Loucy (cell line): ENCODE measurements around the gene NRXN3.

Experiments
- H2AFZ ChIP-seq: fragments of 200-600 bp; sonication (generic); 2 replicates; pipeline ENCODE4 v1.6.0; 2016; ENCODE audit warnings: antibody characterized with exemption, mild to moderate bottlenecking, low read length, moderate library complexity
- H3F3A ChIP-seq: fragments of 200-600 bp; 2 replicates; pipeline ENCODE4 v1.6.0; 2016; ENCODE audit warnings: antibody characterized with exemption, low read depth, mild to moderate bottlenecking
- H3K27me3 ChIP-seq: fragments of 200-600 bp; sonication (generic); 2 replicates; pipeline ENCODE4 v1.6.1; 2014; ENCODE audit warnings: low read length, mild to moderate bottlenecking; ENCODE audit not compliant: insufficient read depth, poor library complexity, severe bottlenecking
- H3K36me3 ChIP-seq: fragments of 200-600 bp; sonication (generic); 2 replicates; pipeline ENCODE4 v1.6.1; 2016; ENCODE audit warnings: low read length; ENCODE audit not compliant: insufficient read depth
- H3K4me1 ChIP-seq: fragments of 200-600 bp; sonication (generic); 2 replicates; pipeline ENCODE4 v1.5.1; 2014; ENCODE audit warnings: low read length, mild to moderate bottlenecking; ENCODE audit not compliant: insufficient read depth, poor library complexity, severe bottlenecking
- H3K4me2 ChIP-seq: fragments of 200-600 bp; sonication (generic); 2 replicates; pipeline ENCODE4 v1.6.0; 2014; ENCODE audit warnings: antibody characterized with exemption, low read length, low read depth, mild to moderate bottlenecking; ENCODE audit not compliant: poor library complexity, severe bottlenecking
- H3K4me3 ChIP-seq: fragments of 200-600 bp; sonication (generic); 2 replicates; pipeline ENCODE4 v1.5.1; 2014; ENCODE audit warnings: low read length, mild to moderate bottlenecking, mixed read lengths; ENCODE audit not compliant: poor library complexity, severe bottlenecking
- H3K79me2 ChIP-seq: fragments of 200-600 bp; sonication (generic); 2 replicates; pipeline ENCODE4 v1.6.1; 2014; ENCODE audit warnings: low read length; ENCODE audit not compliant: insufficient read depth
- H3K9ac ChIP-seq: fragments of 200-600 bp; sonication (generic); 2 replicates; pipeline ENCODE4 v1.6.0; 2014; ENCODE audit warnings: mild to moderate bottlenecking, low read depth, low read length, moderate library complexity; ENCODE audit not compliant: poor library complexity, severe bottlenecking
- H3K9me2 ChIP-seq: fragments of 200-600 bp; sonication (generic); replicated peaks from 2 replicates; pipeline ENCODE4 v1.6.1; 2016; ENCODE audit warnings: low read depth, low read length, mixed read lengths
- H3K9me3 ChIP-seq: fragments of 200-600 bp; sonication (generic); 2 replicates; pipeline ENCODE4 v1.6.1; 2014; ENCODE audit warnings: mild to moderate bottlenecking, antibody characterized with exemption, low read length, low read depth; ENCODE audit not compliant: insufficient read depth
- H4K20me1 ChIP-seq: fragments of 200-600 bp; sonication (generic); 2 replicates; pipeline ENCODE4 v1.6.0; 2014; ENCODE audit warnings: antibody characterized with exemption, low read length, mild to moderate bottlenecking; ENCODE audit not compliant: insufficient read depth, poor library complexity, severe bottlenecking
- EZH2phosphoT487 ChIP-seq: fragments of 200-600 bp; IDR thresholded peaks from 2 replicates; pipeline ENCODE4 v1.6.1; 2018; ENCODE audit warnings: antibody characterized with exemption, mild to moderate bottlenecking, moderate library complexity, borderline replicate concordance
- TF ChIP-seq, protein P1 (sequence below): fragments of 200-600 bp; sonication (generic); conservative IDR thresholded peaks from 2 replicates; pipeline ENCODE4 v1.5.1; 2014; ENCODE audit warnings: mild to moderate bottlenecking, antibody characterized with exemption, low read length

NRXN3 gene

DNA sequence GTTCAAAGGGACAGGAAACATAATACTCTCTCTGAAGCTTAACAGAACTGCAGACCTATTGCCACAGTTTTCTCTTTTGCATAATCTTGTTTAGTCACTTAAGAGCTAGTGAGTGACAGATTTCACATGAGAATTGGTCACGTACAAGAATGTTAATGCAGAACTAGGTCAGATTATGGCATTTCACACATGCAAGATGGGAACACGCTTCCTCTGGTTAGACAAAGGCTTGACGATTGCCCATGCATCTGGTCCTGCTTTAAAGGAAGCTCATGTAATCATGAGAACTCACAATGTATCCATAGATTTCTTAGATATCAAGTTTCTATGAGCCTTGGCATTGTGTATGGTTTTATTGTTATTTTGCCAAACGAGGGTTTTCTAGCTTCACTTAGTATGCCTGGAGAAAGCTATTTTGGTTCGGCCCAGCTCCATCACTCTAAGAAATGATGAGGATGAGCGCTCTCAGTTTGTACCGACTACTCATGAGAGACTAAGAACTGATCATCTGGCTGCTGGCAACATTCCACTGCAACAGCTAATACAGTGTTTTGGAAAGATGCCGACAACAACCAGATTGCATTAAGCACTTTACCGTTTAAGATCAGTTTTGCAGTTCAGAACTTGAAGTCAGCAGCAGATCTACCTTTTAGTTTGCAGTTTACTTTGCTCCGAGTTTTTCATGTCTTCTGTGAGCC is 1661.2 kb downstream of the NRXN3 start:
- no peak overlapping the region for H3K4me2 ChIP-seq
- H3K9me2 ChIP-seq, result no peaks in the 10 kb centered on the region
- no peak overlapping the region for H3K4me3 ChIP-seq

DNA sequence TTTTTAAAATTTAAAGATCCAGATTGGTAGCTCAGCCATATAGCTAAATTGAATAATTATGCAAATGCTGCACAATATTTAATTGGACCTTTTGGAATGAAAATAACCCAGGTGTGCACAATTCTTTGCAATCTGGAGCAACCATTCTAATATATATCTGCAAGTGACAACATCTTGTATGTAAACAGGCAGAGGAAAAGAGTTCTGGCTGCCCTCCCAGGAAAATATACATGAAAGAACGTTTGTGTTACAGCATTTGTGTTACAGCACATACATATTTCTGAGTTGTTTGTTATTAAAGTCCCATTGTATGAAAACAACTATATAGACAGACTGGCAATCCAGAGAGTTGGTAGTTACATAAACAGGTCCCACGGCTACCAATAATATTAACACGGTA is 1663.6 kb downstream of the NRXN3 start:
- Histone ChIP-seq H3K9me2 (no peaks in the 10 kb centered on the region), H3K4me3 (no peak overlapping the region), H3K79me2 (no peaks in the 10 kb centered on the region), H3K36me3 (no peaks in the 10 kb centered on the region), H3K27me3 (no peaks in the 10 kb centered on the region), H3K9ac (no peak overlapping the region), H2AFZ (no peak overlapping the region), H3F3A (no peaks in the 10 kb centered on the region), H3K4me1 (no peaks in the 10 kb centered on the region), H3K4me2 (no peak overlapping the region), H4K20me1 (no peaks in the 10 kb centered on the region), H3K9me3 (no peaks in the 10 kb centered on the region)
- TF ChIP-seq EZH2phosphoT487, result no peak
- TF ChIP-seq, protein P1, sequence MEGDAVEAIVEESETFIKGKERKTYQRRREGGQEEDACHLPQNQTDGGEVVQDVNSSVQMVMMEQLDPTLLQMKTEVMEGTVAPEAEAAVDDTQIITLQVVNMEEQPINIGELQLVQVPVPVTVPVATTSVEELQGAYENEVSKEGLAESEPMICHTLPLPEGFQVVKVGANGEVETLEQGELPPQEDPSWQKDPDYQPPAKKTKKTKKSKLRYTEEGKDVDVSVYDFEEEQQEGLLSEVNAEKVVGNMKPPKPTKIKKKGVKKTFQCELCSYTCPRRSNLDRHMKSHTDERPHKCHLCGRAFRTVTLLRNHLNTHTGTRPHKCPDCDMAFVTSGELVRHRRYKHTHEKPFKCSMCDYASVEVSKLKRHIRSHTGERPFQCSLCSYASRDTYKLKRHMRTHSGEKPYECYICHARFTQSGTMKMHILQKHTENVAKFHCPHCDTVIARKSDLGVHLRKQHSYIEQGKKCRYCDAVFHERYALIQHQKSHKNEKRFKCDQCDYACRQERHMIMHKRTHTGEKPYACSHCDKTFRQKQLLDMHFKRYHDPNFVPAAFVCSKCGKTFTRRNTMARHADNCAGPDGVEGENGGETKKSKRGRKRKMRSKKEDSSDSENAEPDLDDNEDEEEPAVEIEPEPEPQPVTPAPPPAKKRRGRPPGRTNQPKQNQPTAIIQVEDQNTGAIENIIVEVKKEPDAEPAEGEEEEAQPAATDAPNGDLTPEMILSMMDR, result no peak

More for the DNA sequence above, 1661.2 kb downstream of the NRXN3 start:
- H3F3A ChIP-seq, result no peaks in the 10 kb centered on the region
- H2AFZ ChIP-seq, result no peak overlapping the region
- H3K36me3 ChIP-seq, result no peaks in the 10 kb centered on the region
- TF ChIP-seq, protein P1, result no peak
- no peak for TF ChIP-seq EZH2phosphoT487
- no peaks in the 10 kb centered on the region for H3K9me3 ChIP-seq
- no peaks in the 10 kb centered on the region for H3K27me3 ChIP-seq
- H3K79me2 ChIP-seq, result no peaks in the 10 kb centered on the region
- H4K20me1 ChIP-seq, result no peaks in the 10 kb centered on the region
- no peak overlapping the region for H3K9ac ChIP-seq
- no peaks in the 10 kb centered on the region for H3K4me1 ChIP-seq

DNA sequence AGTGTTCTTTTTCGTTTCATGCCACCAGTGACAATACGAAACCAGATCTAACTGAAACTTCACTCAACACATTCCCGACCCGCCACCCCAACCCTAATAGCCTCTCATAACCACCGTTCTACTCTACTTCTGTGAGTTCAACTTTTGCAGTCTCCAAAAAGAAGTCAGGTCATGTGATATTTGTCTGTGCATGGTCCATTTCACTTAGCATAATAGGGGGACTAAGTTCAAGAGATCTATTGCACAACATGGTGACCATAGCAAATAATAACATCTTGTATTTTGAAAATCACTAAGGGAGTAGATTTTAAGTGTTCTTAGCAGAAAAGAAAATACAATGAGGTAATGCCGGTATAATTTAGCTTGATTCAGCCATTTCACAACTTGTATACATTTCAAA is 1664.7 kb downstream of the NRXN3 start:
- peaks cover 10% of the 10 kb centered on the region for H3K4me1 ChIP-seq
- H3K9me2 ChIP-seq, result no peaks in the 10 kb centered on the region
- H3F3A ChIP-seq, result no peaks in the 10 kb centered on the region
- no peaks in the 10 kb centered on the region for H3K9me3 ChIP-seq
- no peak overlapping the region for H3K9ac ChIP-seq
- H2AFZ ChIP-seq, result no peak overlapping the region
- no peak overlapping the region for H3K4me3 ChIP-seq
- no peak overlapping the region for H3K4me2 ChIP-seq
- H3K36me3 ChIP-seq, result no peaks in the 10 kb centered on the region
- no peaks in the 10 kb centered on the region for H3K27me3 ChIP-seq
- no peaks in the 10 kb centered on the region for H4K20me1 ChIP-seq
- no peaks in the 10 kb centered on the region for H3K79me2 ChIP-seq
- TF ChIP-seq, protein P1, result no peak
- no peak for TF ChIP-seq EZH2phosphoT487
